Islet precursor cell (in vitro differentiated cells): ENCODE measurements around the gene MGAT3.
"Not testable (repeated sequence)": the region's sequence is repeated elsewhere in the genome, so short reads cannot be mapped to it uniquely, and the experiment has no call there.

ENCODE experiments used
- DNase-seq: peaks from one replicate; pipeline ENCODE4 v3.0.0-alpha.2; 2018

Gene MGAT3

GRCh38 chr22:39494471-39495120, 37.8 kb downstream of the MGAT3 start:
- DNase-seq = no peak

- DNase-seq = peak; percentile 85
Observed at GRCh38 chr22:39496131-39496838, 39.5 kb downstream of the MGAT3 start.

GRCh38 chr22:39497429-39497828, 40.6 kb downstream of the MGAT3 start:
- no peak for DNase-seq

- DNase-seq = no peak
Observed at GRCh38 chr22:39498368-39498767, 41.6 kb downstream of the MGAT3 start.

- DNase-seq = no peak
Observed at GRCh38 chr22:39498802-39499201, 42.0 kb downstream of the MGAT3 start.

GRCh38 chr22:39500101-39500500, 43.3 kb downstream of the MGAT3 start:
- DNase-seq = no peak

GRCh38 chr22:39501644-39502108, 44.9 kb downstream of the MGAT3 start:
- DNase-seq = no peak

GRCh38 chr22:39502109-39502788, 45.4 kb downstream of the MGAT3 start, which contains the start of gene MIEF1:
Gene MIEF1 (plus strand): TSS chr22:39502290. CDS start chr22:39511295, 9,005 bp downstream.
- peak; percentile 98 for DNase-seq

GRCh38 chr22:39502789-39503409, 46.1 kb downstream of the MGAT3 start:
- no peak for DNase-seq

- no peak for DNase-seq
Observed at GRCh38 chr22:39503630-39504029, 46.8 kb downstream of the MGAT3 start.

GRCh38 chr22:39504071-39504470, 47.3 kb downstream of the MGAT3 start:
- no peak for DNase-seq

- not testable (repeated sequence) for DNase-seq
Observed at GRCh38 chr22:39507021-39507420, 50.2 kb downstream of the MGAT3 start.

- DNase-seq = no peak
Observed at GRCh38 chr22:39508393-39508792, 51.6 kb downstream of the MGAT3 start.

- no peak for DNase-seq
Observed at GRCh38 chr22:39510529-39511149, 53.8 kb downstream of the MGAT3 start.

- DNase-seq = no peak
Observed at GRCh38 chr22:39511226-39511625, 54.4 kb downstream of the MGAT3 start.

- no peak for DNase-seq
Observed at GRCh38 chr22:39512026-39512425, 55.2 kb downstream of the MGAT3 start.

- no peak for DNase-seq
Observed at GRCh38 chr22:39513791-39514190, 57.0 kb downstream of the MGAT3 start.

GRCh38 chr22:39514373-39514973, 57.7 kb downstream of the MGAT3 start:
- DNase-seq = no peak

GRCh38 chr22:39515266-39516050, 58.6 kb downstream of the MGAT3 start:
- DNase-seq = no peak

GRCh38 chr22:39517470-39517869, 60.7 kb downstream of the MGAT3 start:
- no peak for DNase-seq

GRCh38 chr22:39518144-39518786, 61.5 kb downstream of the MGAT3 start:
- no peak for DNase-seq
